ENCODE results near the gene NTM. TPM values are rescaled to one million over a fixed set of nuclear protein-coding genes. Genes with fewer than 3 reads are reported as not detected.

Gene NTM
- total RNA-seq, 2 donors from 2014 or later: not detected

- no peak overlapping the region for H3K27ac ChIP-seq
- ATAC-seq (ENCODE audit: insufficient number of reproducible peaks, low FRiP score, low read depth) (no peak), DNase-seq (ENCODE audit: low spot score) (no peak)
- no peaks in the 10 kb centered on the region for H3K9me3 ChIP-seq
- H3K27me3 ChIP-seq (replicated peaks; ENCODE audit: insufficient read depth): no peaks in the 10 kb centered on the region
- no peak overlapping the region for H3K4me3 ChIP-seq
- H3K4me1 ChIP-seq (ENCODE audit: control insufficient read depth in 1 of 2, low read depth in 2 of 2): no peaks in the 10 kb centered on the region
- TF ChIP-seq CTCF (IDR thresholded peaks at IDR 0.05): no peak
- H3K36me3 ChIP-seq: no peaks in the 10 kb centered on the region
These were observed 915.2 kb downstream of the NTM start for GRCh38 chr11:132285631-132286030.

- DNase-seq (ENCODE audit: low spot score) (no peak), ATAC-seq (ENCODE audit: insufficient number of reproducible peaks, low FRiP score, low read depth) (no peak)
- TF ChIP-seq CTCF (IDR thresholded peaks at IDR 0.05): no peak
- Histone ChIP-seq H3K27ac (no peak overlapping the region), H3K36me3 (no peaks in the 10 kb centered on the region), H3K4me3 (no peak overlapping the region), H3K9me3 (no peaks in the 10 kb centered on the region), H3K27me3 (replicated peaks; ENCODE audit: insufficient read depth) (no peaks in the 10 kb centered on the region), H3K4me1 (ENCODE audit: control insufficient read depth in 1 of 2, low read depth in 2 of 2) (no peaks in the 10 kb centered on the region)
These were observed 915.7 kb downstream of the NTM start for GRCh38 chr11:132286106-132286505.

- no peaks in the 10 kb centered on the region for H3K36me3 ChIP-seq
- TF ChIP-seq CTCF (IDR thresholded peaks at IDR 0.05): no peak
- no peaks in the 10 kb centered on the region for H3K9me3 ChIP-seq
- H3K27ac ChIP-seq: no peak overlapping the region
- DNase-seq (ENCODE audit: low spot score) (no peak), ATAC-seq (ENCODE audit: insufficient number of reproducible peaks, low FRiP score, low read depth) (no peak)
- no peaks in the 10 kb centered on the region for H3K27me3 ChIP-seq (replicated peaks; ENCODE audit: insufficient read depth)
- H3K4me3 ChIP-seq: no peak overlapping the region
- no peaks in the 10 kb centered on the region for H3K4me1 ChIP-seq (ENCODE audit: control insufficient read depth in 1 of 2, low read depth in 2 of 2)
These were observed 917.6 kb downstream of the NTM start for GRCh38 chr11:132288036-132288435.

- H3K27ac ChIP-seq: no peak overlapping the region
- no peaks in the 10 kb centered on the region for H3K4me1 ChIP-seq (ENCODE audit: control insufficient read depth in 1 of 2, low read depth in 2 of 2)
- TF ChIP-seq CTCF (IDR thresholded peaks at IDR 0.05): no peak
- no peaks in the 10 kb centered on the region for H3K36me3 ChIP-seq
- H3K9me3 ChIP-seq: no peaks in the 10 kb centered on the region
- H3K27me3 ChIP-seq (replicated peaks; ENCODE audit: insufficient read depth): no peaks in the 10 kb centered on the region
- DNase-seq (ENCODE audit: low spot score) (no peak), ATAC-seq (ENCODE audit: insufficient number of reproducible peaks, low FRiP score, low read depth) (no peak)
- H3K4me3 ChIP-seq: no peak overlapping the region
These were observed 919.3 kb downstream of the NTM start for GRCh38 chr11:132289590-132290256.

GRCh38 chr11:132293586-132293985, 923.2 kb downstream of the NTM start:
- Histone ChIP-seq H3K36me3 (no peaks in the 10 kb centered on the region), H3K4me1 (ENCODE audit: control insufficient read depth in 1 of 2, low read depth in 2 of 2) (no peaks in the 10 kb centered on the region), H3K27ac (no peak overlapping the region), H3K27me3 (replicated peaks; ENCODE audit: insufficient read depth) (no peaks in the 10 kb centered on the region), H3K4me3 (no peak overlapping the region), H3K9me3 (no peaks in the 10 kb centered on the region)
- ATAC-seq (ENCODE audit: insufficient number of reproducible peaks, low FRiP score, low read depth) (no peak), DNase-seq (ENCODE audit: low spot score) (no peak)
- no peak for TF ChIP-seq CTCF (IDR thresholded peaks at IDR 0.05)
